Breast epithelium (tissue), 4 donors: Measurements from ENCODE around the gene HELZ. TPM values are rescaled to one million over a fixed set of nuclear protein-coding genes. Genes with fewer than 3 reads are reported as not detected.

Experiments
- DNase-seq, 2 donors: peaks; one replicate each; pipeline ENCODE4 v3.0.0-alpha.2; 2019; ENCODE audit warnings: low spot score in 2 of 2
- H3K27ac ChIP-seq, 2 donors: fragments of 200-600 bp; sonication (generic) in 1 of 2; one replicate each; pipeline ENCODE4 v1.5.1; 2016 to 2019; ENCODE audit warnings: mild to moderate bottlenecking in 1 of 2
- H3K27me3 ChIP-seq, 2 donors: fragments of 200-600 bp; sonication (generic) in 1 of 2; one replicate each; pipeline versions ENCODE4 v1.5.1 to v1.6.0; 2017 to 2019; ENCODE audit warnings: control low read depth in 1 of 2, mild to moderate bottlenecking in 1 of 2
- H3K36me3 ChIP-seq: fragments of 200-600 bp; one replicate; pipeline ENCODE4 v1.5.1; 2019
- H3K4me1 ChIP-seq, 2 donors: fragments of 200-600 bp; sonication (generic); one replicate each; pipeline ENCODE4 v1.5.1; 2016 to 2019; ENCODE audit warnings: control low read depth in 1 of 2
- H3K4me3 ChIP-seq, 3 donors: fragments of 200-600 bp; sonication (generic); 1 replicate in 2 of 3; 2 replicates in 1 of 3; pipeline ENCODE4 v1.5.1; 2016 to 2019; ENCODE audit warnings: mild to moderate bottlenecking in 3 of 3, moderate library complexity in 2 of 3
- H3K9me3 ChIP-seq, 2 donors: fragments of 200-600 bp; sonication (generic) in 1 of 2; one replicate each; pipeline ENCODE4 v1.5.1; 2016 to 2019; ENCODE audit warnings: control low read depth in 1 of 2
- CTCF ChIP-seq, 3 donors: fragments of 450-650 bp; IDR thresholded peaks; one replicate each; pipeline ENCODE4 v1.5.1; 2016 to 2017; ENCODE audit warnings: antibody characterized with exemption in 3 of 3, mild to moderate bottlenecking in 3 of 3, moderate library complexity in 3 of 3
- POLR2A ChIP-seq: fragments of 450-650 bp; IDR thresholded peaks from one replicate; pipeline ENCODE4 v1.6.1; 2016; ENCODE audit warnings: antibody characterized with exemption, mild to moderate bottlenecking, moderate library complexity
- POLR2AphosphoS5 ChIP-seq, 3 donors: sonication (generic); formaldehyde crosslinking; IDR thresholded peaks; one replicate each; pipeline ENCODE4 v1.6.1; 2017; ENCODE audit warnings: antibody characterized with exemption in 3 of 3
- intact Hi-C: fragments of 100-400 bp; cut with DNase I; formaldehyde crosslinking; loops from one replicate; pipeline ENCODE4 v1.15.1; 2023; ENCODE audit warnings: low total_unique reads
- total RNA-seq, 3 donors: library from RNA; depleted of rRNA; stranded (reverse); fragments of >200 nt; gene quantifications; one replicate each; pipeline ENCODE4 v1.1.0, GENCODE V29; 2016

HELZ gene
- total RNA-seq, 3 donors from 2014 or later, result 66.5 to 104 (median 79.8) TPM

GRCh38 chr17:67051155-67051538 is 193.8 kb downstream of the HELZ start:
- TF ChIP-seq POLR2AphosphoS5 (IDR thresholded peaks at IDR 0.05) (no peak), POLR2A (no peak), CTCF (IDR thresholded peaks at IDR 0.05) (no peak)
- Histone ChIP-seq H3K27ac (no peak overlapping the region), H3K4me1 (no peaks in the 10 kb centered on the region), H3K27me3 (no peaks in the 10 kb centered on the region), H3K36me3 (no peaks in the 10 kb centered on the region), H3K4me3 (no peak overlapping the region), H3K9me3 (peaks cover 12 to 34% of the 10 kb centered on the region in 2 donors)
- intact Hi-C loops, result no loop called here
- peak in 1 of 2 donors; percentile 24 for DNase-seq

- no peak for DNase-seq
- no peak overlapping the region for H3K4me3 ChIP-seq
- intact Hi-C loops, result no loop called here
- TF ChIP-seq POLR2AphosphoS5 (IDR thresholded peaks at IDR 0.05), result no peak
- TF ChIP-seq POLR2A, result no peak
- no peak for TF ChIP-seq CTCF (IDR thresholded peaks at IDR 0.05)
- peaks cover 12 to 34% of the 10 kb centered on the region in 2 donors for H3K9me3 ChIP-seq
- H3K36me3 ChIP-seq, result no peaks in the 10 kb centered on the region
- no peaks in the 10 kb centered on the region for H3K4me1 ChIP-seq
- no peaks in the 10 kb centered on the region for H3K27me3 ChIP-seq
- H3K27ac ChIP-seq, result no peak overlapping the region
These were observed 194.4 kb downstream of the HELZ start for GRCh38 chr17:67050471-67051154.

GRCh38 chr17:67050066-67050465 is 194.9 kb downstream of the HELZ start:
- intact Hi-C loops, result no loop called here
- no peak for DNase-seq

GRCh38 chr17:67049025-67049739 is 195.8 kb downstream of the HELZ start:
- no peaks in the 10 kb centered on the region for H3K36me3 ChIP-seq
- no peak overlapping the region for H3K27ac ChIP-seq
- TF ChIP-seq POLR2A, result no peak
- TF ChIP-seq CTCF (IDR thresholded peaks at IDR 0.05), result no peak
- TF ChIP-seq POLR2AphosphoS5 (IDR thresholded peaks at IDR 0.05), result no peak
- no peak for DNase-seq
- H3K27me3 ChIP-seq, result no peaks in the 10 kb centered on the region
- H3K4me3 ChIP-seq, result no peak overlapping the region
- no peaks in the 10 kb centered on the region for H3K4me1 ChIP-seq
- peaks cover 12 to 34% of the 10 kb centered on the region in 2 donors for H3K9me3 ChIP-seq
- intact Hi-C loops, result no loop called here

More at GRCh38 chr17:67050066-67050465, 194.9 kb downstream of the HELZ start:
- Histone ChIP-seq H3K4me1 (no peaks in the 10 kb centered on the region), H3K36me3 (no peaks in the 10 kb centered on the region), H3K27ac (no peak overlapping the region), H3K4me3 (no peak overlapping the region), H3K27me3 (no peaks in the 10 kb centered on the region), H3K9me3 (peaks cover 12 to 34% of the 10 kb centered on the region in 2 donors)
- no peak for TF ChIP-seq POLR2A
- no peak for TF ChIP-seq CTCF (IDR thresholded peaks at IDR 0.05)

GRCh38 chr17:67047382-67047781 is 197.6 kb downstream of the HELZ start:
- no peak overlapping the region for H3K27ac ChIP-seq
- DNase-seq, result no peak
- H3K36me3 ChIP-seq, result no peaks in the 10 kb centered on the region
- intact Hi-C loops, result no loop called here
- H3K27me3 ChIP-seq, result no peaks in the 10 kb centered on the region
- H3K4me3 ChIP-seq, result no peak overlapping the region
- H3K4me1 ChIP-seq, result no peaks in the 10 kb centered on the region
- TF ChIP-seq CTCF (IDR thresholded peaks at IDR 0.05), result no peak
- H3K9me3 ChIP-seq, result peaks cover 12 to 34% of the 10 kb centered on the region in 2 donors
